Testis (tissue), 3 donors: ENCODE data around the gene MAP3K1. TPM values are rescaled to one million over a fixed set of nuclear protein-coding genes. Genes with fewer than 3 reads are reported as not detected.

Experiments
- DNase-seq: peaks from one replicate; pipeline ENCODE4 v3.0.0-alpha.2; 2019
- H3K27ac ChIP-seq, 2 donors: fragments of 200-600 bp; sonication (generic); one replicate each; pipeline ENCODE4 v1.5.1; 2019
- H3K27me3 ChIP-seq: fragments of 200-600 bp; sonication (generic); one replicate; pipeline ENCODE4 v1.5.1; 2019
- H3K36me3 ChIP-seq: fragments of 200-600 bp; sonication (generic); one replicate; pipeline ENCODE4 v1.5.1; 2017; ENCODE audit warnings: low read depth; ENCODE audit errors: missing control alignments
- H3K4me1 ChIP-seq: fragments of 200-600 bp; sonication (generic); one replicate; pipeline ENCODE4 v1.5.1; 2019
- H3K4me3 ChIP-seq, 2 donors: fragments of 200-600 bp; sonication (generic); one replicate each; pipeline ENCODE4 v1.5.1; 2017 to 2019
- H3K9me3 ChIP-seq: fragments of 200-600 bp; sonication (generic); one replicate; pipeline ENCODE4 v1.5.1; 2017
- POLR2A ChIP-seq: fragments of 450-650 bp; IDR thresholded peaks from one replicate; pipeline ENCODE4 v1.6.1; 2017; ENCODE audit warnings: antibody characterized with exemption, mild to moderate bottlenecking, moderate library complexity
- WGBS, 2 donors: methylation state at CpG; one replicate each; pipeline ENCODE4 v1.1.5; 2018; 5-methylcytosine and 5-hydroxymethylcytosine counted together
- intact Hi-C: fragments of 100-400 bp; cut with DNase I; formaldehyde crosslinking; loops from one replicate; pipeline ENCODE4 v1.15.1; 2023; ENCODE audit warnings: low total_unique reads
- polyA plus RNA-seq: library from polyadenylated mRNA; stranded (reverse); fragments of 350-450 nt; fragmentation: Illumina TruSeq; extraction: RNeasy Lipid Tissue Mini Kit (QIAGEN cat#74804); gene quantifications from one replicate; pipeline ENCODE4 v1.2.3, GENCODE V29; 2014; ENCODE audit warnings: low read depth, low replicate concordance; ENCODE audit not compliant: insufficient read depth
- total RNA-seq, 2 donors: library from RNA; depleted of rRNA; stranded (reverse); fragments of >200 nt; gene quantifications; one replicate each; pipeline ENCODE4 v1.2.3, GENCODE V29; 2016
- TF ChIP-seq, protein P1 (sequence below), 3 experiments: fragments of 450-650 bp in 2 of 3; fragments of 200-600 bp in 1 of 3; sonication (generic) in 1 of 3; IDR thresholded peaks; one replicate each; pipeline ENCODE4 v1.5.1; 2016 to 2019; ENCODE audit warnings: antibody characterized with exemption in 3 of 3, mild to moderate bottlenecking in 2 of 3, moderate library complexity in 1 of 3

MAP3K1 gene
- total and polyA plus RNA-seq, 3 donors from 2014 or later, result 20.4 to 52.0 (median 42.5) TPM

DNA sequence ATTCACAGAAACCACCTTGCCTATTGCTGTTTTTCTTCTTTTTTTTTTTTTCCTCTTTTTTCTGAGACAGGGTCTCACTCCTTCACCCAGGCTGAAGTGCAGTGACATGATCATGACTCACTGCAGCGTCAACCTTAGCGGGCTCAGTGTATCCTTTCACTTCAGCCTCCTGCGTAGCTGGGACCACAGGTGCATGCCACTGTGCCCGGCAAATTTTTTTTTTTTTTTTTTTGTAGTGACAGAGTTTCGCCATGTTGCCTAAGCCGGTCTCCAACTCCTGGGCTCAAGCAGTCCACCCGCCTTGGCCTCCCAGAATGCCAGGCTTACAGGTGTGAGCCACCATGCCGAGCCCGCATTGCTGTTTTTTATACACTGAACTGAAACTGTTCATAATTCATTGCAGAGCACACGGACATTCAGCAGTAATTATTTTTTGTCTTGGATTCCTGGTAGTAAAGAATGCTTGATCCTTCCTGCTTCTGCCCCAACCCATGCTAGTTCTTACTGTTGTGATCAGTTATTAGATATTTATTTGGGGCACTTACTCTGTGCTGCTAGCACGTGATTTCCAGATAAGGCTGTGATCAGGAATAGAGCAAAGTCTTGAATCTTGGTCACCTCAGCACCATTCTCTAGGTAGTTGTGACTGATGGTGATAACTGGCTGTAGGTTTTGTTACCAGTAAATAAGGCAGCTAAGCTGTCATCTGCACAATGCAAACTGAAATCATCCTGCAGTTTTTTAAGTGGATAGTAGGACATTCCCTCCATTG lies 14.0 kb downstream of the MAP3K1 start:
- Histone ChIP-seq H3K9me3 (no peaks in the 10 kb centered on the region), H3K4me3 (no peak overlapping the region), H3K4me1 (peaks cover 32% of the 10 kb centered on the region), H3K27ac (no peak overlapping the region), H3K27me3 (no peaks in the 10 kb centered on the region), H3K36me3 (no peaks in the 10 kb centered on the region)
- TF ChIP-seq POLR2A, result no peak
- TF ChIP-seq, protein P1, sequence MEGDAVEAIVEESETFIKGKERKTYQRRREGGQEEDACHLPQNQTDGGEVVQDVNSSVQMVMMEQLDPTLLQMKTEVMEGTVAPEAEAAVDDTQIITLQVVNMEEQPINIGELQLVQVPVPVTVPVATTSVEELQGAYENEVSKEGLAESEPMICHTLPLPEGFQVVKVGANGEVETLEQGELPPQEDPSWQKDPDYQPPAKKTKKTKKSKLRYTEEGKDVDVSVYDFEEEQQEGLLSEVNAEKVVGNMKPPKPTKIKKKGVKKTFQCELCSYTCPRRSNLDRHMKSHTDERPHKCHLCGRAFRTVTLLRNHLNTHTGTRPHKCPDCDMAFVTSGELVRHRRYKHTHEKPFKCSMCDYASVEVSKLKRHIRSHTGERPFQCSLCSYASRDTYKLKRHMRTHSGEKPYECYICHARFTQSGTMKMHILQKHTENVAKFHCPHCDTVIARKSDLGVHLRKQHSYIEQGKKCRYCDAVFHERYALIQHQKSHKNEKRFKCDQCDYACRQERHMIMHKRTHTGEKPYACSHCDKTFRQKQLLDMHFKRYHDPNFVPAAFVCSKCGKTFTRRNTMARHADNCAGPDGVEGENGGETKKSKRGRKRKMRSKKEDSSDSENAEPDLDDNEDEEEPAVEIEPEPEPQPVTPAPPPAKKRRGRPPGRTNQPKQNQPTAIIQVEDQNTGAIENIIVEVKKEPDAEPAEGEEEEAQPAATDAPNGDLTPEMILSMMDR (IDR thresholded peaks at IDR 0.05), result no peak
- intact Hi-C loops, result no loop called here
- 73 to 77% methylated on average over 11 of the region's 11 CpGs for WGBS, 2 donors
- no peak for DNase-seq

DNA sequence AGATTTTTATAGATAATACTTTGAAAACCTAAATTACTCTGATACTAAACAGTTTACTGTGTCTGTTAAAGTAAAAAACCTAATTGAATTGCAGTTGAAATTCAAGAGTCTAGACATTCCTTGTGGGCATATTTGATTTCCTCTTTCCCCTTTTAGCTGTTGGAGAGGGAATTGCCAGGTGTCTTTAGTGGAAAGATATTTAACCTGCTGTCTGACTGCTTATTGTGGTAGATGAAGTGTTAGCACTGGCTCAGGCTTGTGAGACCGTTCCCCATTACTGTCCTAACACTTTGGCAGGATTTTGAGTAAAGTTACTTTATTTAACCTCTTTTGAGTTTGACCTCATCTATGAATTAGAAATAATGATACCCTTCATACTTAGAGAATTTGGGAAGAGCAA lies 16.4 kb downstream of the MAP3K1 start:
- no peak overlapping the region for H3K4me3 ChIP-seq
- H3K36me3 ChIP-seq, result no peaks in the 10 kb centered on the region
- DNase-seq, result no peak
- H3K9me3 ChIP-seq, result no peaks in the 10 kb centered on the region
- 75 to 88% methylated on average over 1 of the region's 1 CpG for WGBS, 2 donors
- intact Hi-C loops, result no loop called here
- peaks cover 20% of the 10 kb centered on the region for H3K4me1 ChIP-seq
- no peaks in the 10 kb centered on the region for H3K27me3 ChIP-seq
- no peak overlapping the region for H3K27ac ChIP-seq
- TF ChIP-seq, protein P1 (IDR thresholded peaks at IDR 0.05), result no peak
- no peak for TF ChIP-seq POLR2A

DNA sequence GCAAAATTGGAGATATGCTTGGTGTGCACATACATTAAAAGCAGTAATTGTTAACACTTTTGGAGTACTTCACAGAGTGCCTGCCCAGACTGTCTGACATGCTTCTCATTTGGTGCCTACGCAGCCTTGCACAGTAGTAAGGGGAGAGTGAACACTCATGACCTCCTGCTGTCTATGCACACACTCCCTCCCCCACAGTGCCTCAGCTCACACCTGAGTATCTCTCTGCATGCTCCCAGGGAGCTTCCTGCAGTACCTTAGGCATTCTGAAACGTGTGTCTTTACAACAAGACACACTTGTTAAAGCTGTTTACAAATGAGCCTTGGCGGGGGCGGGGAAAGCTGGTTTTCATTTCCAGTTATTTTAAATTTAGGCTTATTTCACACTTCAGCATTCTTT lies 18.0 kb downstream of the MAP3K1 start:
- no peaks in the 10 kb centered on the region for H3K27me3 ChIP-seq
- 77 to 83% methylated on average over 4 of the region's 4 CpGs for WGBS, 2 donors
- TF ChIP-seq, protein P1 (IDR thresholded peaks at IDR 0.05), result no peak
- TF ChIP-seq POLR2A, result no peak
- H3K4me3 ChIP-seq, result no peak overlapping the region
- intact Hi-C loops, result no loop called here
- no peak overlapping the region for H3K27ac ChIP-seq
- no peaks in the 10 kb centered on the region for H3K36me3 ChIP-seq
- no peak for DNase-seq
- no peaks in the 10 kb centered on the region for H3K9me3 ChIP-seq
- peaks cover 6% of the 10 kb centered on the region for H3K4me1 ChIP-seq

DNA sequence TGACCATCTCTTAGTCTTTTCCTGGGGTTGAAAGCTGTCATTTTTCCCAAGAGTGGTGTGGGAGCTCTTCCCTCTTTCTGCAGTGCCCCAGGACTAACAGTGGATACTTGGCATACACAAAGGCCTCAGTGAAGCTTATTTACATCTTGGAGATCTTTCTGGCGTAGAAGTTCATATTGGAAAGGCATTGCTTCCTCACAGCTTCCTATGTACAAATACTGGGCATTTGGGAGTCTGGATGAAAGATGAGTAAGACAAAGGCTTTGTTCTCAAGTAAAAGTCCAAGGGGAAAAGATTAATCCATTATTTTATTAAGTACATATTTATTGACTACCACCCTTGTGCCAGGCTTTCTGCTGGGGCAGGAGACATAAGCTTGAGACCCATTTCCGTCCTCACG lies 22.0 kb downstream of the MAP3K1 start:
- Histone ChIP-seq H3K27ac (no peak overlapping the region), H3K4me3 (no peak overlapping the region), H3K9me3 (no peaks in the 10 kb centered on the region), H3K36me3 (no peaks in the 10 kb centered on the region), H3K27me3 (no peaks in the 10 kb centered on the region), H3K4me1 (peaks cover 12% of the 10 kb centered on the region)
- 66 to 97% methylated on average over 3 of the region's 3 CpGs for WGBS, 2 donors
- TF ChIP-seq, protein P1 (IDR thresholded peaks at IDR 0.05), result no peak
- no peak for TF ChIP-seq POLR2A
- no peak for DNase-seq
- intact Hi-C loops, result no loop called here

DNA sequence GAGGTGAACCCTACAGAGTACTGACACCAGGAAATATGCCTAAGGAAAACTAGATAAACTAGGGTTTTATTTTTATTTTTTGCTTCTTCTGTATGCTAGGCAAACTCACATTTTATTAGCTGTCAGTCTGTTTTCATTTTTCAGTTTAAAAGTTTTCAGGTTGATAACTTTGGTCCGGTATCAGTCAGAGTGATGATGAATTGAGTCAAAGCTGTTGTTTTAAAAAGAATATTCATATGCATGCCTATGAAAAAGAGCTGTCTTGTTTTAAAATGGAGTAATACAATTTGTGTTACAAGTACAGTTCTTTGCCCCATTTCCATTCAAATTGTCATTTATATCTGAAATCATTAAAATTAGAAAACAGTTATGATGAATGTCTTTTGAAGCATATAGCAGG lies 22.6 kb downstream of the MAP3K1 start:
- no peak for TF ChIP-seq POLR2A
- TF ChIP-seq, protein P1 (IDR thresholded peaks at IDR 0.05), result no peak
- intact Hi-C loops, result no loop called here
- Histone ChIP-seq H3K4me3 (no peak overlapping the region), H3K4me1 (peaks cover 16% of the 10 kb centered on the region), H3K9me3 (no peaks in the 10 kb centered on the region), H3K36me3 (no peaks in the 10 kb centered on the region), H3K27me3 (no peaks in the 10 kb centered on the region), H3K27ac (peak overlapping the region in 1 of 2 donors; percentile 20)
- no peak for DNase-seq
- 71 to 76% methylated on average over 1 of the region's 1 CpG for WGBS, 2 donors
